Measurements from ENCODE around the gene CYB561A3.

GRCh38 chr11:61377461-61378160 is 15.9 kb upstream of the CYB561A3 start:
- TF ChIP-seq CTCF (IDR thresholded peaks at IDR 0.05) (no peak), JUN (IDR thresholded peaks at IDR 0.05) (no peak), POLR2A (IDR thresholded peaks at IDR 0.05; ENCODE audit: low read length) (no peak), SREBF2 (IDR thresholded peaks at IDR 0.05) (no peak), BCL3 (IDR thresholded peaks at IDR 0.05) (no peak), HOXB5 (CRISPR knock-in tag; IDR thresholded peaks at IDR 0.05) (no peak)

Measured in A549 (cell line).